AG10803 (cell line): ENCODE measurements around the gene ARHGEF6.

Source experiments
- DNase-seq: peaks from one replicate; pipeline ENCODE4 v3.0.0; 2010; ENCODE audit warnings: low read depth
- H3K4me3 ChIP-seq: 2 replicates; pipeline ENCODE4 v1.5.1; 2011; ENCODE audit warnings: mild to moderate bottlenecking, low read length, control low read depth
- TF ChIP-seq, protein P1 (sequence below): conservative IDR thresholded peaks from 2 replicates; pipeline ENCODE4 v1.5.1; 2011; ENCODE audit warnings: mild to moderate bottlenecking, low read length, control low read depth, inconsistent platforms

The ARHGEF6 gene

DNA sequence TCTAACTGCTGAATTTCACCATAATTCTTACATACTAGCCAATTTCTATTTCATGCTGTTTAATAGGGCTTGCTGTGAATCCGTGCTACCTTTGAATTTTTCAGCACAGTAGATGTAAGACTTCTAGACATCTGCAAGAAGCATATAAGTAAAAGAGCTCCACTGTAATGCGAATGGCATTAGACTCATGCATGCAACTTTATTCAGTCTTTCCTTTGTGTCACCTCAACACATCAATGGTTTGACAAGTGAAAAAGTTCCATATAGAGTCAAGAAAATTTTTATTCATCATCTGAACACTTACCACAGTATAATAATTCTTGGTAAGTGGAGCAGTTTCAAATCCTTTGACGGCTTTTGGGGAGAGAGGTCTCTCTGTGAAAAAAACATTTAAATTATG, 48.9 kb downstream of the ARHGEF6 start:
- H3K4me3 ChIP-seq: no peak overlapping the region
- TF ChIP-seq, protein P1, sequence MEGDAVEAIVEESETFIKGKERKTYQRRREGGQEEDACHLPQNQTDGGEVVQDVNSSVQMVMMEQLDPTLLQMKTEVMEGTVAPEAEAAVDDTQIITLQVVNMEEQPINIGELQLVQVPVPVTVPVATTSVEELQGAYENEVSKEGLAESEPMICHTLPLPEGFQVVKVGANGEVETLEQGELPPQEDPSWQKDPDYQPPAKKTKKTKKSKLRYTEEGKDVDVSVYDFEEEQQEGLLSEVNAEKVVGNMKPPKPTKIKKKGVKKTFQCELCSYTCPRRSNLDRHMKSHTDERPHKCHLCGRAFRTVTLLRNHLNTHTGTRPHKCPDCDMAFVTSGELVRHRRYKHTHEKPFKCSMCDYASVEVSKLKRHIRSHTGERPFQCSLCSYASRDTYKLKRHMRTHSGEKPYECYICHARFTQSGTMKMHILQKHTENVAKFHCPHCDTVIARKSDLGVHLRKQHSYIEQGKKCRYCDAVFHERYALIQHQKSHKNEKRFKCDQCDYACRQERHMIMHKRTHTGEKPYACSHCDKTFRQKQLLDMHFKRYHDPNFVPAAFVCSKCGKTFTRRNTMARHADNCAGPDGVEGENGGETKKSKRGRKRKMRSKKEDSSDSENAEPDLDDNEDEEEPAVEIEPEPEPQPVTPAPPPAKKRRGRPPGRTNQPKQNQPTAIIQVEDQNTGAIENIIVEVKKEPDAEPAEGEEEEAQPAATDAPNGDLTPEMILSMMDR: no peak
- DNase-seq: no peak

DNA sequence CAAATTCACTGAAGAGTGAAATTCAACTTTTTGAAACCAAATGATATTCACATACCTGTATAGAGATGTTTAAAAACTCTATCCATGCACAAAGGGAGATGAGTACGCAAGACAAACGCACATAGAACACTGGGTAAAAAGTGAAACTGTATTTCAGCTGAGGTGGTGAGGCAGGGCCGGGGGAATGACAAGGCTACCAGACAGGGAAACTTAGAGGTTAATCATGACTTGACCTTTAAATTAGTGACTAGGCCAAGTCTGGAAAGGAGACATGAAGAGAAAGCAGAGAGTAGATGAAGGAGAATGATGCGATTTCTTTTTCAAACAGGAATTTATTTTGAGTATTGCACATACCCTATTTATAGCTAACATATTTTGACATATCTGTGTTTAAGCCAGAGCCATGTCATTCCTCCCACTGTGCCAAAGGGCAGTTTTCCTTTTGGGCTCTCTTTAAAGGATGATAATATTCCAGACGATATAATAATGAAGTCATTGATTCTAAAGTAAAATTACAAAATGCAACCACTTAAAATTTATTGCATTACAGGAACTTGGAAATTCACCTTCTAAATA, 49.4 kb downstream of the ARHGEF6 start:
- H3K4me3 ChIP-seq: no peak overlapping the region
- TF ChIP-seq, protein P1: no peak
- DNase-seq: no peak

GRCh38 chrX:136728393-136728792, 52.3 kb downstream of the ARHGEF6 start:
- TF ChIP-seq, protein P1: no peak
- H3K4me3 ChIP-seq: no peak overlapping the region
- DNase-seq: no peak

GRCh38 chrX:136725441-136726104, 55.2 kb downstream of the ARHGEF6 start:
- DNase-seq: peak; percentile 82
- TF ChIP-seq, protein P1: no peak
- no peak overlapping the region for H3K4me3 ChIP-seq

DNA sequence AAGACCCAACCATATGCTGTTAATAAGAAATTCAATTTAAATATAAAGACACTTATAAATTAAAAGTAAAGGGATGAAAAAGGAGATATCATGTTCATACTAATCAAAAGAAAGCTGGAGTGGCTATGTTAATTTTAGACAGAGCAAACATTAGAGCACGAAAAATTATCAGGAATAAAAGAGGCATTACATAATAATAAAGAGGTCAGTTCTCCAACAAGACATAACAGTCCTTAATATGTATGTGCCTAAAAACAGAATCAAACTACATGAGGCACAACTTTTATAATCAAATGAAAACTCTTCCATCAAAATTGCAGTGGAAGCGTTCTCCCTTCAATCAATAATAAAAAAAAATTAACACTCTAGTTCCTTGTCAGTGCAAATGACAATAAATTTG, 62.6 kb downstream of the ARHGEF6 start:
- TF ChIP-seq, protein P1: no peak
- no peak overlapping the region for H3K4me3 ChIP-seq
- no peak for DNase-seq

- H3K4me3 ChIP-seq: no peak overlapping the region
- TF ChIP-seq, protein P1: no peak
These were observed 65.8 kb downstream of the ARHGEF6 start for GRCh38 chrX:136714626-136715599.

More at GRCh38 chrX:136714626-136715599, 65.8 kb downstream of the ARHGEF6 start:
- DNase-seq: no peak
